Measurements from ENCODE around the gene RPL26.
"Not testable (repeated sequence)": the region's sequence is repeated elsewhere in the genome, so short reads cannot be mapped to it uniquely, and the experiment has no call there.

RPL26 gene

DNA sequence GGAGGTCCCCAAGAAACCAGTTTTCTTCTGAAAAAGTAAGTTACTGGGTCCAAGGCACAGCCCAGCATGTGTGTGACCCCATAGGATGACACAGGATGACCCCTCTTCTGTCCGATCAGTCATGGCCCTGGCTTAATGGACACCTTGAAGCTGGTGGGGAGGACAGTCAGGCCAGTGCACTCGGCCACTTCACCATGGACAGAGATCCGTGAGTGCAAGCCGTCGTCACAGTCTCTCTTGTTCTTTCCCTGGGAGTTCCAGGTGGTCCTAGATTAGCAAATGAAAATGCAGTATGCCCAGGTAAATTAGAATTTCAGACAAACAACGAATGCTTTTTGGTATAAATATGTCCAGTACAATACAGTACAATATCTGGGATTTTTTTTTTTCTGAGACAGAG, 16.0 kb upstream of the RPL26 start:
- FAIRE-seq (no peak), DNase-seq (ENCODE audit: extremely low spot score, insufficient read length, low read depth) (no peak)

- DNase-seq (ENCODE audit: extremely low spot score, insufficient read length, low read depth), result no peak
- no peak for FAIRE-seq
Measured at GRCh38 chr17:8397636-8398035, 14.6 kb upstream of the RPL26 start, which contains the start of gene RNF222. Gene RNF222, minus strand, starts transcription at chr17:8397827. Its CDS starts 4,366 bp downstream, at chr17:8393461.

GRCh38 chr17:8394497-8394896, 11.5 kb upstream of the RPL26 start:
- FAIRE-seq; DNase-seq (ENCODE audit: extremely low spot score, insufficient read length, low read depth): not testable (repeated sequence)

DNA sequence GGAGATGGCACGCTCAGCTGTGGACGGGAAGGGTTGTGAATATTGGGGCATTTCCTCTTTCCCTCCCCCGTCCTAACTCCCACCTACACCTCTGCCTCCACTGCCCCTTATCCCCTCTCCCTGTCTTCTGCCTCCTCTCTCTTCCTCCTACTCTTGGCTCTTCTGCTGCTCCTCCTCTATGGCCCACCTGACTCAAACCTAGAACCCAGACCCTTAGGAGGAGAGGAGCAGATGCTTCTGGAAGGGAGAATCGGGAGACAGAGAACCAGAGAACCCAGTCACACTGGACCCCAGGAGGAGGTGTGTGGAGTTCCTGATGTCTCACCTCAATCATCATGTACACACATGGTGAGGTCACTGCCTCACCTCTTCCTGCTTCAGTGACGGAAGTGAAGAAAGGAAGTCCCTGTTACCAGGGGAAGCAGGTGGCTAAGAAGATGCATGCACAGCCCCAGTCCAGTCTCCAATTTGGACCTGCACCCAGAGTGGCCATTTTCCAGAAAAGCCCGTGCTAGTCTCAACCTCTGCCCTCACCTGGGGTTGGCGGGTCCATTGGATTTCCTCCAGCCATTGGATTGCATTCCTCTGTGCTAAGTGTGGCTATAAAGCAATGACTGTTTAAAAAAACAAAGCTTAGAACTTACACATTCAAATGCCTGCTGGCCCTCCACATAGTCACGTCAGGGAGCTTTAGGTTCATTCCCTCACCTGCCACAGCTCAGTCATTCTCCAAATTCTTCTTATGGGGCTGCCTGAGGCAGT, 10.7 kb upstream of the RPL26 start:
- DNase-seq (ENCODE audit: extremely low spot score, insufficient read length, low read depth), result no peak
- peak; percentile 66 for FAIRE-seq

DNA sequence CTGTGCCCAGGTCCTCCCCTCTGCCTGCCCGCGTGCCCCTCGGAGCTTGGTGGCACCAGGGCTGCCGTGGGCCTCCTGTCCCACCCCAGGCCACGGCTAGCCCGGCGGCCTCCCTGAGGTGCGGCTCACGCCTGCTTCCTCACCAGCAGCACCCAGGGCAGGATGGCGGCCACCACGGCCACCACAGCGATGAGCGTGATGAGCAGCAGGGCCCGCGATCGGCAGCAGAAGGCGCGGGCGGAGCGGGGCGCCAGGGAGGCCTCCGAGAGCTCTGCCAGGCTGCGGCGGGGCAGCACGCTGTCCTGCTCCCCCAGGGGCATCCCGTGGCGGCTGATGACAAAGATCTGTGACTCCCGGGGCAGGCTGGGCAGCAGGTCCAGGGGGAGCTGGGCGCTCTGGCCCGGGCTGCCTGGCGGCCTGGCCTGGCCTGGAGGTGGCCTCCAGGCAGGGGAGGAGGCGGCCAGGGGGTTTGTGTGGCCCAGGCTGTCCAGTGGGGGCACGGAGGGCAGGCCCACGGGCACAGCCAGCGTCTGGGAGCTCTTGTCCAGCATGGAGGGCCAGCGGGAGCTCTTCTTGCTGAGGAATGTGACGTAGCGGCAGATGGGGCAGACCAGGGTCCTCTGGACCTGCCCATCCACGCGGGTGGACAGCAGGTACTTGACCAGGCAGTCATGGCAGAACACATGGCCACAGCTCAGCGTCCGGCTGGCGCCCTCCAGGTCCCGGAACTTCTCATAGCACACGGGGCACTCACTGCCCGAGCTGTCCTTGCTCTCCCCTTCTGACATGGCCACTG, 9.9 kb upstream of the RPL26 start:
- no peak for FAIRE-seq
- DNase-seq (ENCODE audit: extremely low spot score, insufficient read length, low read depth), result no peak

- DNase-seq (ENCODE audit: extremely low spot score, insufficient read length, low read depth) (no peak), FAIRE-seq (no peak)
Measured at GRCh38 chr17:8392274-8392673, 9.3 kb upstream of the RPL26 start.

DNA sequence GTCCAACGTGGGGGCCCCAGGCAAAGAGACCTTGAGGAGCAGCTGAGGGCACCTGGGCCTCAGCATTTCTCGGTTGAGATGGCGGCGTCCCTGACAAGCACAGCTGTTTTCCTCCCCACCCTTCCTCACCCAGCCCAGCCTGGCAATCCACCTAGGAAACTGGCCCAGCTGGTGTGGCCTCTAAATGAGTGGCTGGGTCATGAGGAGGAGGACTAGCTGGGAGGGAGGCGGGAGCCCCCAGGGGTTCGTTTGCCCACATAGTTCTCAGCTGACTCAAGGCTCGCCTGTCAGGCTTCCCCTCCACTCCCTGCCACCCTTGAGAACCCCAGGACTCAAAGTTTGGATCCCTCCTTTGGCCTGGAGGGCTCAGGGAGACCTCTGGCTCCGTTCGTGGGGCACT, 8.7 kb upstream of the RPL26 start:
- FAIRE-seq, result no peak
- no peak for DNase-seq (ENCODE audit: extremely low spot score, insufficient read length, low read depth)

GRCh38 chr17:8387914-8388651, 5.1 kb upstream of the RPL26 start:
- FAIRE-seq (no peak), DNase-seq (ENCODE audit: extremely low spot score, insufficient read length, low read depth) (no peak)

GRCh38 chr17:8386841-8387240, 3.8 kb upstream of the RPL26 start:
- no peak for FAIRE-seq
- DNase-seq (ENCODE audit: extremely low spot score, insufficient read length, low read depth), result no peak

DNA sequence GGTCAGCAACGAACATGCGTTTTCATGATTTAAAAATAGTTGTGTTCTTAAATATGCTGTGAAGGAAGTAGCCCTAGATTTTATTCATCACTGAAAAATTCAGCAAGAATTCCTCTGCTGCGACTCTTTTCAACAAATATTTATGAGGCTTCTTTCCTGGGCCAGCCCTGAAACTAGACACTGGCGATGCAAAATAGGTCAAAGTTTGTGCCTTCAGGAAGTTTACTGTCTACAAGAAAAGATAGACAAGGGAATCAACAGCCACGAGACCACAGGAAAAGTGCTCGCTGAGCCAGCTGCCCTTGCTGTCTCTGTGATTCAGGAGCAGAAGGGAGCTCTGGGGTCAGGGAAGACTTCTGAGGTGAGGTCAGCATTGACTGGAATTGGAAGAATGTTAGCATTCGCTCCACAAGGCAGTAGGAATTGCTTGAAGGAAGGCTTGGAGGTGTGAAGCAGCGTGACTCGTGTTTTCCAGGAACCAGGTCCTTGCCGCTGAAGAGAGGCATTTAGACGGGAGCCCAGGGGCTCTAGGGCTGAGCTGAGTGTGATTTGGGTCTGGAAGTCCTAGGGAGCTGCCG, 1.9 kb upstream of the RPL26 start:
- DNase-seq (ENCODE audit: extremely low spot score, insufficient read length, low read depth) (no peak), FAIRE-seq (no peak)

- FAIRE-seq (no peak), DNase-seq (ENCODE audit: extremely low spot score, insufficient read length, low read depth) (no peak)
Measured at GRCh38 chr17:8382880-8383142, 182 bp downstream of the RPL26 start.

GRCh38 chr17:8382052-8382879, 727 bp downstream of the RPL26 start:
- FAIRE-seq (peak; percentile 5), DNase-seq (ENCODE audit: extremely low spot score, insufficient read length, low read depth) (no peak)

- no peak for DNase-seq (ENCODE audit: extremely low spot score, insufficient read length, low read depth)
- no peak for FAIRE-seq
Measured at GRCh38 chr17:8380049-8380448, 2.9 kb downstream of the RPL26 start.

GRCh38 chr17:8378117-8378516, 4.9 kb downstream of the RPL26 start:
- not testable (repeated sequence) for FAIRE-seq; DNase-seq (ENCODE audit: extremely low spot score, insufficient read length, low read depth)

DNA sequence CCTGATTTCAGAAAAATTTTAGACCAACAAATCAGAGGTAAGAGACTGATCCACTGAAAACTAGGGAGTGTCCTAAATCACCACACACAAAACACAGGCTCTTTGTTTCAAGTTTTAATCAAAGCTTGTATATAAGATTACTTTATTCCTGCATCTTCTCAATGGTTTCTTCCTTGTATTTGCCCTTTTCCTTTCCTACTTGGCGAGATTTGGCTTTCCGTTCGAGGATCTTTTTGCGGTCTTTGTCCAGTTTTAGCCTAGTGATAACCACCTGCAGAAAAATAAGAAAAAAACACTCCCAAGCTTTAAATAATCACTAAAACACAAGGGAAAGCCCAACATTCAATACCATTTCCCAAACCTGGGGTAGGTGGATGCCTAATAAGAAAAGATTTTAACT, 5.6 kb downstream of the RPL26 start:
- no peak for DNase-seq (ENCODE audit: extremely low spot score, insufficient read length, low read depth)
- no peak for FAIRE-seq

GRCh38 chr17:8376271-8377067, 6.5 kb downstream of the RPL26 start, which contains the start of gene KRABD2:
Gene KRABD2, minus strand, starts transcription at chr17:8376704.
- FAIRE-seq, result peak; percentile 83
- peak; percentile 92 for DNase-seq (ENCODE audit: extremely low spot score, insufficient read length, low read depth)

DNA sequence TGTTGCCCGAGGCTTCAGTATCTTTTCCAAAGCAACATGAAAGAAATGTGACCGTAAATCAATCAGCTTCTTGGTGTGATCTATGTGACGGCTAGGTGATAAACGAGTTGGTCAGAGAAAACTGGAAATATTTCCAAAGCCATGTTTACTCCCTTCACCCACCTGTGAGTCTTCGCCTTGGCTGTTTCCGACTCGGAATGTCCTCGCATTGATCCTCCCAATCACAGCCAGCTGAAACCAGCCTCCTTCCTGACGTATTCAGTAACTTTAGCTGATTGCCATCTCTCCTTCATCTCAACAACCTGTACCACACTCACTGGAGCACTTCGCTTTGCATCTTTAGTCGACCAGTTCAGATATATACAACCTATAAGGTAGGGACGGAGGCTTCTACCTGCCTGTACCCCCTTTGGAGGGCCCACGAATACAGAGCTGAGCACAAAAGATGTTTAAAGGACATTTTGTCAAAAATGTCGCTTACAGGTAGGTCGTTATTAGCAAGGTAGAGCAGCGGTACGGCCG, 7.2 kb downstream of the RPL26 start:
- DNase-seq (ENCODE audit: extremely low spot score, insufficient read length, low read depth) (no peak), FAIRE-seq (no peak)

DNA sequence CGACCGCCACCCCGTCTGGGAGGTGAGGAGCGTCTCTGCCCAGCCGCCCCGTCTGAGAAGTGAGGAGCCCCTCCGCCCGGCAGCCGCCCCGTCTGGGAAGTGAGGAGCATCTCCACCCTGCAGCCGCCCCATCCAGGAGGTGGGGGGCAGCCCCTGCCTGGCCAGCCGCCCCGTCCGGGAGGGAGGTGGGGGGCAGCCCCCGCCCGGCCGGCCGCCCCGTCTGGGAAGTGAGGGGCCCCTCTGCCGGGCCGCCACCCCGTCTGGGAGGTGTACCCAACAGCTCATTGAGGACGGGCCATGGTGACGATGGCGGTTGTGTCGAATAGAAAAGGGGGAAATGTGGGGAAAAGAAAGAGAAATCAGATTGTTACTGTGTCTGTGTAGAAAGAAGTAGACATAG, 9.1 kb downstream of the RPL26 start:
- DNase-seq (ENCODE audit: extremely low spot score, insufficient read length, low read depth); FAIRE-seq: not testable (repeated sequence)

DNA sequence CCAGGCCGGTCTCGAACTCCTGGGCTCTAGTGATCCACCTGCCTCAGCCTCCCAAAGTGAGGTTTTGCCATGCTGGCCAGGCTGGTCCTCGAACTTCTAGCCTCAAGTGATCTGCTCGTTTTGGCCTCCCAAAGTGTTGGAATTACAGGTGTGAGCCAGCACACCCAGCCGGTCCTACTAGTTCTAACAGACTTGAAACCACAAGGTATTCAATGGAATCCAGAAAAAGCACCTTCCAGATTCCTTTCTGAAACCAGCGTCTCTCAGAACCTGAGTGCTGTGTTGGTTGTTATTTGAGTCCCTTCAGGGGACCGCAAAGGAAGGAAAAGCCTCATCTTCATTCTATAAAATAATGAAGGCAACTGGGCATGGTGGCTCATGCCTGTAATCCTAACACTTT, 10.6 kb downstream of the RPL26 start:
- FAIRE-seq, result no peak
- no peak for DNase-seq (ENCODE audit: extremely low spot score, insufficient read length, low read depth)

Measured in GM18507 (cell line).